ENCODE results near the gene DNAJB13. TPM values are rescaled to one million over a fixed set of nuclear protein-coding genes. Genes with fewer than 3 reads are reported as not detected.

DNAJB13 gene
- total RNA-seq, 4 donors from 2014 or later: 0.75 TPM; not detected in 3

GRCh38 chr11:74002832-74003231 lies 52.0 kb downstream of the DNAJB13 start:
- Histone ChIP-seq H3K4me1 (peaks cover 0 to 6% of the 10 kb centered on the region in 2 donors), H3K9me3 (no peaks in the 10 kb centered on the region), H3K27ac (no peak overlapping the region), H3K4me3 (replicated peaks in 1 of 3) (no peak overlapping the region), H3K36me3 (peaks cover 7 to 8% of the 10 kb centered on the region in 2 donors), H3K27me3 (no peaks in the 10 kb centered on the region)
- TF ChIP-seq CTCF (IDR thresholded peaks at IDR 0.05): no peak
- TF ChIP-seq POLR2A (IDR thresholded peaks at IDR 0.05): no peak
- no peak for DNase-seq
- WGBS, 2 donors: 97 to 98% methylated on average over 4 of the region's 4 CpGs
- intact Hi-C loops (cut with DNase I): no loop called here

- H3K27ac ChIP-seq: no peak overlapping the region
- H3K4me1 ChIP-seq: peaks cover 0 to 19% of the 10 kb centered on the region in 2 donors
- H3K27me3 ChIP-seq: no peaks in the 10 kb centered on the region
- WGBS, 2 donors: 88 to 89% methylated on average over 6 of the region's 6 CpGs
- DNase-seq: no peak
- no peak for TF ChIP-seq POLR2A (IDR thresholded peaks at IDR 0.05)
- no peak for TF ChIP-seq CTCF (IDR thresholded peaks at IDR 0.05)
- H3K36me3 ChIP-seq: peaks cover 7 to 8% of the 10 kb centered on the region in 2 donors
- no peak overlapping the region for H3K4me3 ChIP-seq (replicated peaks in 1 of 3)
- intact Hi-C loops (cut with DNase I): no loop called here
- H3K9me3 ChIP-seq: no peaks in the 10 kb centered on the region
Observed at GRCh38 chr11:74004046-74004695, 53.3 kb downstream of the DNAJB13 start.

- Histone ChIP-seq H3K27me3 (no peaks in the 10 kb centered on the region), H3K4me1 (peaks cover 0 to 26% of the 10 kb centered on the region in 2 donors), H3K27ac (no peak overlapping the region), H3K36me3 (peaks cover 7 to 8% of the 10 kb centered on the region in 2 donors), H3K4me3 (replicated peaks in 1 of 3) (no peak overlapping the region), H3K9me3 (no peaks in the 10 kb centered on the region)
- 70 to 72% methylated on average over 11 of the region's 11 CpGs for WGBS, 2 donors
- intact Hi-C loops (cut with DNase I): no loop called here
- DNase-seq: peak; percentile 23 to 27
- TF ChIP-seq CTCF (IDR thresholded peaks at IDR 0.05): no peak
Observed at GRCh38 chr11:74004759-74005615, 54.2 kb downstream of the DNAJB13 start.

- H3K4me3 ChIP-seq (replicated peaks in 1 of 3): no peak overlapping the region
- no peak for DNase-seq
- no peaks in the 10 kb centered on the region for H3K27me3 ChIP-seq
- no peaks in the 10 kb centered on the region for H3K9me3 ChIP-seq
- peaks cover 7 to 8% of the 10 kb centered on the region in 2 donors for H3K36me3 ChIP-seq
- intact Hi-C loops (cut with DNase I): no loop called here
- WGBS, 2 donors: 97 to 98% methylated on average over 23 to 29 of the region's 29 CpGs
- no peak overlapping the region for H3K27ac ChIP-seq
- H3K4me1 ChIP-seq: peaks cover 0 to 32% of the 10 kb centered on the region in 2 donors
- TF ChIP-seq CTCF (IDR thresholded peaks at IDR 0.05) (no peak), POLR2A (IDR thresholded peaks at IDR 0.05) (no peak)
Observed at GRCh38 chr11:74005721-74006517, 55.1 kb downstream of the DNAJB13 start.

Measured in thyroid gland (tissue), 4 donors.